OCI-LY1 (cell line): ENCODE results near the gene SYNE2.
"Not testable (repeated sequence)": the region's sequence is repeated elsewhere in the genome, so short reads cannot be mapped to it uniquely, and the experiment has no call there.

Source experiments
- H2AFZ ChIP-seq: fragments of 200-600 bp; sonication (generic), shearing (Covaris generic); 2 replicates; pipeline ENCODE4 v1.6.0; 2014; ENCODE audit warnings: antibody characterized with exemption, mild to moderate bottlenecking, low read length
- H3F3A ChIP-seq: fragments of 200-600 bp; sonication (generic), shearing (Covaris generic); 2 replicates; pipeline ENCODE4 v1.6.0; 2014; ENCODE audit warnings: mild to moderate bottlenecking, antibody characterized with exemption, low read length, moderate library complexity; ENCODE audit not compliant: insufficient read depth
- H3K27ac ChIP-seq: fragments of 200-600 bp; sonication (generic); 2 replicates; pipeline ENCODE4 v1.5.1; 2014; ENCODE audit warnings: low read length, mixed run types, mild to moderate bottlenecking, low read depth; ENCODE audit not compliant: poor library complexity, severe bottlenecking
- H3K27me3 ChIP-seq: fragments of 200-600 bp; sonication (generic); 2 replicates; pipeline ENCODE4 v1.6.0; 2014; ENCODE audit warnings: antibody characterized with exemption, mild to moderate bottlenecking, low read length, moderate library complexity; ENCODE audit not compliant: insufficient read depth
- H3K36me3 ChIP-seq: fragments of 200-600 bp; sonication (generic); 2 replicates; pipeline ENCODE4 v1.6.1; 2014; ENCODE audit warnings: mild to moderate bottlenecking, antibody characterized with exemption, low read length, moderate library complexity, mixed read lengths; ENCODE audit not compliant: insufficient read depth
- H3K4me1 ChIP-seq: fragments of 200-600 bp; sonication (generic); 2 replicates; pipeline ENCODE4 v1.5.1; 2014; ENCODE audit warnings: mild to moderate bottlenecking, low read length, moderate library complexity; ENCODE audit not compliant: insufficient read depth, severe bottlenecking
- H3K4me2 ChIP-seq: fragments of 200-600 bp; sonication (generic), shearing (Covaris generic); 2 replicates; pipeline ENCODE4 v1.6.1; 2014; ENCODE audit warnings: low read length
- H3K4me3 ChIP-seq: fragments of 200-600 bp; sonication (generic); 2 replicates; pipeline ENCODE4 v1.5.1; 2014; ENCODE audit warnings: low read length, low read depth, mild to moderate bottlenecking, mixed read lengths; ENCODE audit not compliant: poor library complexity, severe bottlenecking
- H3K79me2 ChIP-seq: fragments of 200-600 bp; shearing (Covaris generic); 2 replicates; pipeline ENCODE4 v1.6.1; 2016; ENCODE audit warnings: mixed run types, low read length, mixed read lengths; ENCODE audit not compliant: insufficient read depth
- H3K9ac ChIP-seq: fragments of 200-600 bp; sonication (generic), shearing (Covaris generic); 2 replicates; pipeline ENCODE4 v1.6.1; 2014; ENCODE audit warnings: mild to moderate bottlenecking, low read length, mixed read lengths
- H3K9me2 ChIP-seq: fragments of 200-600 bp; sonication (generic), shearing (Covaris generic); 2 replicates; pipeline ENCODE4 v1.6.1; 2014; ENCODE audit warnings: low read depth, mild to moderate bottlenecking, low read length, mixed read lengths
- H3K9me3 ChIP-seq: fragments of 200-600 bp; shearing (Covaris generic); 2 replicates; pipeline ENCODE4 v1.6.1; 2014; ENCODE audit warnings: low read length, mixed read lengths
- H4K20me1 ChIP-seq: fragments of 200-600 bp; sonication (generic), shearing (Covaris generic); 2 replicates; pipeline ENCODE4 v1.6.0; 2016; ENCODE audit warnings: mild to moderate bottlenecking, low read length; ENCODE audit not compliant: insufficient read depth
- CTCF ChIP-seq: fragments of 200-600 bp; sonication (generic), shearing (Covaris generic); IDR thresholded peaks from 2 replicates; pipeline ENCODE4 v1.5.1; 2017; ENCODE audit warnings: mild to moderate bottlenecking, antibody characterized with exemption, low read length, moderate library complexity, mixed read lengths
- EZH2 ChIP-seq: fragments of 200-600 bp; sonication (generic), shearing (Covaris generic); IDR thresholded peaks from 2 replicates; pipeline ENCODE4 v1.8.0; 2017; ENCODE audit warnings: borderline replicate concordance, mixed run types, mild to moderate bottlenecking, antibody characterized with exemption, low read length, moderate library complexity, mixed read lengths

SYNE2 gene

GRCh38 chr14:64114796-64115195 lies 262.0 kb downstream of the SYNE2 start:
- Histone ChIP-seq H3K9ac (no peak overlapping the region; the same call in 1 of the 2 replicates), H3K27me3 (no peaks in the 10 kb centered on the region), H3K4me1 (peaks cover 39% of the 10 kb centered on the region), H3K4me2 (no peak overlapping the region), H3K79me2 (no peaks in the 10 kb centered on the region), H4K20me1 (no peaks in the 10 kb centered on the region), H3K9me2 (no peaks in the 10 kb centered on the region), H3K36me3 (peaks cover 22% of the 10 kb centered on the region; the same call in 1 of the 2 replicates), H3K27ac (peak overlapping the region; percentile 87), H2AFZ (no peak overlapping the region), H3F3A (no peaks in the 10 kb centered on the region), H3K4me3 (no peak overlapping the region), H3K9me3 (no peaks in the 10 kb centered on the region)
- no peak for TF ChIP-seq EZH2
- no peak for TF ChIP-seq CTCF

GRCh38 chr14:64115401-64115800 lies 262.6 kb downstream of the SYNE2 start:
- peak overlapping the region; percentile 1; the same call in 1 of the 2 replicates for H3K9ac ChIP-seq
- H3K36me3 ChIP-seq = peaks cover 21% of the 10 kb centered on the region; the same call in 1 of the 2 replicates
- H3K4me1 ChIP-seq = peaks cover 39% of the 10 kb centered on the region

GRCh38 chr14:64117671-64118402 lies 265.0 kb downstream of the SYNE2 start:
- H3F3A ChIP-seq = no peaks in the 10 kb centered on the region
- no peak overlapping the region for H2AFZ ChIP-seq
- H3K27me3 ChIP-seq = no peaks in the 10 kb centered on the region
- H3K4me1 ChIP-seq = peaks cover 28% of the 10 kb centered on the region
- H3K79me2 ChIP-seq = no peaks in the 10 kb centered on the region
- no peaks in the 10 kb centered on the region for H4K20me1 ChIP-seq
- H3K4me2 ChIP-seq = no peak overlapping the region
- no peaks in the 10 kb centered on the region for H3K9me2 ChIP-seq
- H3K36me3 ChIP-seq = peaks cover 41% of the 10 kb centered on the region
- no peak overlapping the region for H3K27ac ChIP-seq
- H3K4me3 ChIP-seq = no peak overlapping the region
- no peak for TF ChIP-seq EZH2
- no peak for TF ChIP-seq CTCF
- H3K9ac ChIP-seq = no peak overlapping the region
- no peaks in the 10 kb centered on the region for H3K9me3 ChIP-seq

More at GRCh38 chr14:64115401-64115800, 262.6 kb downstream of the SYNE2 start:
- Histone ChIP-seq H3K27me3 (no peaks in the 10 kb centered on the region), H3K9me3 (no peaks in the 10 kb centered on the region), H3K27ac (peak overlapping the region; percentile 87), H3K79me2 (no peaks in the 10 kb centered on the region), H3F3A (no peaks in the 10 kb centered on the region), H3K4me2 (no peak overlapping the region), H3K9me2 (no peaks in the 10 kb centered on the region), H2AFZ (no peak overlapping the region), H4K20me1 (no peaks in the 10 kb centered on the region), H3K4me3 (no peak overlapping the region)
- no peak for TF ChIP-seq CTCF
- TF ChIP-seq EZH2 = no peak

GRCh38 chr14:64118403-64118742 lies 265.6 kb downstream of the SYNE2 start:
- not testable (repeated sequence) for H3K9ac ChIP-seq, H3K4me2 ChIP-seq, H3K79me2 ChIP-seq, H3K9me2 ChIP-seq, H3K4me3 ChIP-seq, H3K9me3 ChIP-seq, H3K27ac ChIP-seq, H4K20me1 ChIP-seq, H3F3A ChIP-seq, H3K27me3 ChIP-seq, H2AFZ ChIP-seq
- Histone ChIP-seq H3K4me1 (peaks cover 22% of the 10 kb centered on the region), H3K36me3 (peaks cover 46% of the 10 kb centered on the region)
